Left ventricle myocardium superior (tissue), 1 donor: ENCODE results near the gene LEKR1. TPM values are rescaled to one million over a fixed set of nuclear protein-coding genes. Genes with fewer than 3 reads are reported as not detected.
A peak's percentile ranks its signal among the peaks of the same experiment; 100 is the strongest.

Experiments used
- ATAC-seq: fragments of 200-7000 bp; cut with Tn5 transposase; one replicate; pipeline ENCODE4 v1.9.1; 2020; ENCODE audit warnings: mild to moderate bottlenecking, moderate library complexity
- DNase-seq: peaks from one replicate; pipeline ENCODE4 v3.0.0-alpha.2; 2020
- intact Hi-C: fragments of 100-400 bp; cut with micrococcal nuclease; formaldehyde crosslinking; loops from one replicate; pipeline ENCODE4 v1.11.0; 2022
- total RNA-seq: library from RNA; stranded (reverse); fragmentation: NEBNext Ultra II Directional; extraction: Animal tissue kit (Norgen Biotek cat#: 25700); gene quantifications from one replicate; pipeline ENCODE4 v1.2.1, GENCODE V29; 2021
- donor health status: DM: no; HTN: yes; CAD: no; lungs with severe emphysema.

Gene LEKR1
- total RNA-seq, 1 donor from 2014 or later, result 0.62 TPM

GRCh38 chr3:157066335-157067098 lies 240.4 kb downstream of the LEKR1 start:
- no peak for DNase-seq

GRCh38 chr3:157067114-157067513 lies 241.0 kb downstream of the LEKR1 start:
- DNase-seq (no peak), ATAC-seq (peak; percentile 25)
- intact Hi-C loops, result no loop called here

More at GRCh38 chr3:157066335-157067098, 240.4 kb downstream of the LEKR1 start:
- intact Hi-C loops, result no loop called here
- ATAC-seq, result peak; percentile 29

GRCh38 chr3:157069406-157069805 lies 243.3 kb downstream of the LEKR1 start:
- ATAC-seq (no peak), DNase-seq (no peak)
- intact Hi-C loops, result no loop called here

GRCh38 chr3:157069846-157070677 lies 243.9 kb downstream of the LEKR1 start:
- DNase-seq, result no peak
- ATAC-seq, result no peak

GRCh38 chr3:157070678-157070999 lies 244.5 kb downstream of the LEKR1 start:
- intact Hi-C loops, result no loop called here
- ATAC-seq (peak; percentile 40), DNase-seq (no peak)

More at GRCh38 chr3:157069846-157070677, 243.9 kb downstream of the LEKR1 start:
- intact Hi-C loops, result no loop called here

- ATAC-seq (no peak), DNase-seq (no peak)
- intact Hi-C loops, result no loop called here
Observed at GRCh38 chr3:157071744-157072525, 245.8 kb downstream of the LEKR1 start.

- ATAC-seq (no peak), DNase-seq (no peak)
- intact Hi-C loops, result no loop called here
Observed at GRCh38 chr3:157073810-157074209, 247.7 kb downstream of the LEKR1 start.

GRCh38 chr3:157074490-157074889 lies 248.3 kb downstream of the LEKR1 start:
- peak; percentile 11 for ATAC-seq
- intact Hi-C loops, result no loop called here
- DNase-seq, result no peak

- ATAC-seq, result no peak
- intact Hi-C loops, result no loop called here
- DNase-seq, result no peak
Observed at GRCh38 chr3:157074981-157075380, 248.8 kb downstream of the LEKR1 start.

- intact Hi-C loops, result no loop called here
Observed at GRCh38 chr3:157075693-157076420, 249.7 kb downstream of the LEKR1 start.

GRCh38 chr3:157077565-157077991 lies 251.4 kb downstream of the LEKR1 start:
- DNase-seq (peak; percentile 41), ATAC-seq (peak; percentile 49)
- intact Hi-C loops, result no loop called here

More at GRCh38 chr3:157075693-157076420, 249.7 kb downstream of the LEKR1 start:
- ATAC-seq, result no peak
- no peak for DNase-seq

- ATAC-seq (no peak), DNase-seq (no peak)
- intact Hi-C loops, result no loop called here
Observed at GRCh38 chr3:157078131-157078810, 252.1 kb downstream of the LEKR1 start.

GRCh38 chr3:157078811-157079185 lies 252.6 kb downstream of the LEKR1 start:
- intact Hi-C loops, result no loop called here
- ATAC-seq, result no peak
- no peak for DNase-seq

GRCh38 chr3:157079676-157080369 lies 253.7 kb downstream of the LEKR1 start:
- intact Hi-C loops, result loop anchor here (10.0 kb wide), 2 partner anchors 265 to 405 kb away; partner anchors contain the start of gene TIPARP
- no peak for ATAC-seq
- DNase-seq, result no peak

GRCh38 chr3:157081626-157082210 lies 255.6 kb downstream of the LEKR1 start:
- DNase-seq, result peak; percentile 93
- intact Hi-C loops, result loop anchor here (10.0 kb wide), 2 partner anchors 267 to 407 kb away; partner anchors contain the start of gene TIPARP
- peak; percentile 83 for ATAC-seq

GRCh38 chr3:157082305-157082982 lies 256.3 kb downstream of the LEKR1 start:
- intact Hi-C loops, result loop anchor here (10.0 kb wide), 2 partner anchors 268 to 408 kb away; partner anchors contain the start of gene TIPARP
- ATAC-seq (no peak), DNase-seq (no peak)

GRCh38 chr3:157083824-157084223 lies 257.7 kb downstream of the LEKR1 start:
- no peak for ATAC-seq
- intact Hi-C loops, result loop anchor here (10.0 kb wide), 2 partner anchors 269 to 409 kb away; partner anchors contain the start of gene TIPARP
- DNase-seq, result no peak
